Measurements from ENCODE around the gene MRPL20. TPM values are rescaled to one million over a fixed set of nuclear protein-coding genes. Genes with fewer than 3 reads are reported as not detected.

The MRPL20 gene
- total RNA-seq, 1 experiment from 2014 or later, result 90.8 TPM

GRCh38 chr1:1399872-1400575 is 7.1 kb downstream of the MRPL20 start:
- Histone ChIP-seq H3K4me3 (peak overlapping the region; percentile 80), H3K9me3 (ENCODE audit: insufficient read depth, low read depth) (no peaks in the 10 kb centered on the region), H3K4me1 (replicated peaks; ENCODE audit: insufficient read depth) (peaks cover 25% of the 10 kb centered on the region), H3K4me2 (peak overlapping the region; percentile 81), H3K79me2 (ENCODE audit: low read depth) (peaks cover 69% of the 10 kb centered on the region), H3K36me3 (ENCODE audit: low read depth) (peaks cover 33% of the 10 kb centered on the region), H2AFZ (peak overlapping the region; percentile 63; the same call in 1 of the 2 replicates), H3F3A (ENCODE audit: insufficient read depth, low read depth) (peaks cover 56% of the 10 kb centered on the region), H4K20me1 (ENCODE audit: insufficient read depth) (peaks cover 7% of the 10 kb centered on the region), H3K9me2 (ENCODE audit: insufficient read depth) (no peaks in the 10 kb centered on the region), H3K27ac (peak overlapping the region; percentile 24), H3K27me3 (ENCODE audit: insufficient read depth, low read depth) (no peaks in the 10 kb centered on the region)
- BruUV-seq (replicated peaks), result no TSS peak
- no peak for TF ChIP-seq CTCF (conservative IDR thresholded peaks at IDR 0.05)
- TF ChIP-seq EZH2 (IDR thresholded peaks at IDR 0.05; ENCODE audit: low read depth), result no peak
- ChIA-PET CTCF (no interaction called here), POLR2A (ENCODE audit: unreplicated experiment) (no interaction called here)
- intact Hi-C loops (cut with micrococcal nuclease; ENCODE audit: unreplicated experiment), result loop anchor here (2.0 kb wide), 1 partner anchor 71 kb away; the partner anchor contains the start of gene ATAD3B
- DNase-seq, result no peak

DNA sequence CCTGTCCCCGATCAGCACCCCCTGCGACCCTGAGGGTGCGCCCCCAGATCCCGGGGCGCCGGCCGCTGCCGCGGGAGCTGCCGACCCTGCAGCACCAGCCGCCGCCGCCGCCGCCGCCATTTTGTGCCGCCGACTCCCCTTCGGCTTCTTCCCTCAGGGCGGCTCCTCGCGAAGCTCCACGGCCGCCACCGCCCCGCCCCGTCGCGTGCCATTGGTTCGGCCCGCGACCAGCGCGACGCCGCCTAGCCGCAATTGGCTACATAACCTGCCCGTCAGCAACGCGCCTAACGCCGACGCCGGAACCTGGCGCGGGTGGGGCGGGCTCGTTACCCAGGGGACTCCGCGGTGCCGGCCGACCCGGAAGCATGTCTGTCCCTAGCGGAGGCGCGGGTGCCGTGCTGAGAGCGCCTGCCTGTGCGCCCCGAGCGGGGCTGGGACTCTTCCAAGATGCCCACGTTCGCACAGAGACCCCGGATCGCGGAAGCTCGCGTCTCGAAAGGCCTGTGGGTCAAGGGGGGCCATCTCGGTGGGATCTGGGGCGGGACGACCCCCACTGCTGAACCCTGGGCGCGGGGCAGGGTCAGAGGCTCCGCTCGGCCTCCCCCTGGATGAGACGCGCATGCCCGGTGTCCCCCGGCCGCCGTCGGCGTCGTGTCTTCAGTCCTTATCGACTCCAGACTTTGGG is 7.8 kb downstream of the MRPL20 start, which contains the start of gene CCNL2:
Gene CCNL2 (minus strand): TSS at position 149 of the 685 bp plus-strand sequence. CDS start 29 bp downstream, at position 120.
- Histone ChIP-seq H3K27me3 (ENCODE audit: insufficient read depth, low read depth) (no peaks in the 10 kb centered on the region), H3K4me2 (peak within 1 kb of the TSS; percentile 94), H3K4me3 (peak within 1 kb of the TSS; percentile 80), H3K79me2 (ENCODE audit: low read depth) (peaks cover 67% of the 10 kb centered on the region), H3K36me3 (ENCODE audit: low read depth) (peaks cover 29% of the 10 kb centered on the region), H4K20me1 (ENCODE audit: insufficient read depth) (peaks cover 9% of the 10 kb centered on the region), H3K9me2 (ENCODE audit: insufficient read depth) (no peaks in the 10 kb centered on the region), H3K4me1 (replicated peaks; ENCODE audit: insufficient read depth) (peaks cover 25% of the 10 kb centered on the region), H3K27ac (peak within 1 kb of the TSS; percentile 36), H3F3A (ENCODE audit: insufficient read depth, low read depth) (peaks cover 50% of the 10 kb centered on the region), H2AFZ (peak within 1 kb of the TSS; percentile 87), H3K9me3 (ENCODE audit: insufficient read depth, low read depth) (no peaks in the 10 kb centered on the region)
- ChIA-PET POLR2A (ENCODE audit: unreplicated experiment) (interaction anchor here (0.7 to 1.0 kb wide), 3 partner anchors 24 to 325 kb away, joined by 4 to 5 read pairs (median 4); partner anchors contain the start of genes AURKAIP1 and CDK11A), CTCF (interaction anchor here (0.8 kb wide), 1 partner anchor 33 kb away, joined by 3 read pairs; no protein-coding TSS in a partner anchor)
- peak; percentile 90 to 98 for DNase-seq
- TF ChIP-seq EZH2 (IDR thresholded peaks at IDR 0.05; ENCODE audit: low read depth) (no peak), CTCF (conservative IDR thresholded peaks at IDR 0.05) (peak; percentile 33; the same call in 1 of the 2 replicates)
- intact Hi-C loops (cut with micrococcal nuclease; ENCODE audit: unreplicated experiment), result loop anchor here (2.0 kb wide), 1 partner anchor 71 kb away; the partner anchor contains the start of gene ATAD3B
- no TSS peak for BruUV-seq (replicated peaks)

- Histone ChIP-seq H3K27ac (peak overlapping the region; percentile 36; the same call in 1 of the 2 replicates), H3K4me1 (replicated peaks; ENCODE audit: insufficient read depth) (peaks cover 25% of the 10 kb centered on the region), H2AFZ (peak overlapping the region; percentile 87), H3K9me2 (ENCODE audit: insufficient read depth) (no peaks in the 10 kb centered on the region), H3F3A (ENCODE audit: insufficient read depth, low read depth) (peaks cover 50% of the 10 kb centered on the region), H3K79me2 (ENCODE audit: low read depth) (peaks cover 67% of the 10 kb centered on the region), H4K20me1 (ENCODE audit: insufficient read depth) (peaks cover 12% of the 10 kb centered on the region), H3K4me3 (peak overlapping the region; percentile 80), H3K36me3 (ENCODE audit: low read depth) (peaks cover 29% of the 10 kb centered on the region), H3K4me2 (peak overlapping the region; percentile 94), H3K9me3 (ENCODE audit: insufficient read depth, low read depth) (no peaks in the 10 kb centered on the region), H3K27me3 (ENCODE audit: insufficient read depth, low read depth) (no peaks in the 10 kb centered on the region)
- no peak for TF ChIP-seq CTCF (conservative IDR thresholded peaks at IDR 0.05)
- TF ChIP-seq EZH2 (IDR thresholded peaks at IDR 0.05; ENCODE audit: low read depth), result no peak
- no peak for DNase-seq
- no TSS peak for BruUV-seq (replicated peaks)
- ChIA-PET POLR2A (ENCODE audit: unreplicated experiment) (interaction anchor here (0.7 to 1.0 kb wide), 3 partner anchors 24 to 326 kb away, joined by 4 to 5 read pairs (median 4); partner anchors contain the start of genes AURKAIP1 and CDK11A), CTCF (interaction anchor here (0.7 to 0.8 kb wide), 2 partner anchors 23 to 33 kb away, joined by 3 read pairs; no protein-coding TSS in a partner anchor)
- intact Hi-C loops (cut with micrococcal nuclease; ENCODE audit: unreplicated experiment), result loop anchor here (2.0 kb wide), 1 partner anchor 72 kb away; the partner anchor contains the start of gene ATAD3B
Observed at GRCh38 chr1:1398677-1399186, 8.4 kb downstream of the MRPL20 start.

Data from PC-9 (cell line).